ENCODE measurements around the gene TMEM174.
A peak's percentile ranks its signal among the peaks of the same experiment; 100 is the strongest.
"Not testable (repeated sequence)": the region's sequence is repeated elsewhere in the genome, so short reads cannot be mapped to it uniquely, and the experiment has no call there.

The TMEM174 gene

DNA sequence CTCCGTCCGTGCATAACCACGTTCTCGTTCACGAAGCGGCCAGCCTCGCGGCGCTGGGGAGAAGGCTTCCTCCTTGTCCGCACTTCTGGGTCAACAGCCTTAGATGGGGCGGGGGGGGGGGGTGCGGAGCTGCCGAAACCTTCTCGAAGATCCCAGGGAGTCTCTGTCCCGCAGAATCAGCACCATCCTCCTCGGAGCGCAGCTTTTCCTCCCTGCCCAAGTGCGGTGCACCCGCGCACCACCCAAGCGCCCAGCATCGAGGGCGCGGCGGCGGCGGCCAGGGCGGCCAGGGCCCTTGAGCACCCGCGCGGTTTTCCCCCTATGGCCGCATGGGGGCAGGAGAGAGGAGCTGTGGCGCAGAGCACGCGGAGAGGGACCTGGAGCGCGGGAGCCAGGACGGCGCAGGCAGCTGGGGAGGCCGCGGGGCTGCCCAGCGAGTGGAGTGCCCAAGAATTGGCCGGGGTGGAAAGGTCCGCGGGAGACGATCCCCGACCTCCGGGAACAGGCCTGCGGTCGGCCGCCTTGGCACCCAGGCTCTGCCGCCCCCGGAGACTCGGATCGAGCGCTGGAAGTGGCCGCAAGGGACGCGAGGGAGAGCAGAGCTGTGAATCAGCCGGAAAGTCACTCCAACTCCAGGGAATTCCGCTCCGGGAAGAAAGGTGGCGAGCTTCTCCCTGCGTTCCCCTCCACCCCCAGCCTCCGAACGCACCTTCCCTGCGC lies 43.1 kb downstream of the TMEM174 start:
- peak overlapping the region; percentile 47 for H3K4me3 ChIP-seq (ENCODE audit: low read depth, low read length)
- no peak for DNase-seq (ENCODE audit: low read depth)

DNA sequence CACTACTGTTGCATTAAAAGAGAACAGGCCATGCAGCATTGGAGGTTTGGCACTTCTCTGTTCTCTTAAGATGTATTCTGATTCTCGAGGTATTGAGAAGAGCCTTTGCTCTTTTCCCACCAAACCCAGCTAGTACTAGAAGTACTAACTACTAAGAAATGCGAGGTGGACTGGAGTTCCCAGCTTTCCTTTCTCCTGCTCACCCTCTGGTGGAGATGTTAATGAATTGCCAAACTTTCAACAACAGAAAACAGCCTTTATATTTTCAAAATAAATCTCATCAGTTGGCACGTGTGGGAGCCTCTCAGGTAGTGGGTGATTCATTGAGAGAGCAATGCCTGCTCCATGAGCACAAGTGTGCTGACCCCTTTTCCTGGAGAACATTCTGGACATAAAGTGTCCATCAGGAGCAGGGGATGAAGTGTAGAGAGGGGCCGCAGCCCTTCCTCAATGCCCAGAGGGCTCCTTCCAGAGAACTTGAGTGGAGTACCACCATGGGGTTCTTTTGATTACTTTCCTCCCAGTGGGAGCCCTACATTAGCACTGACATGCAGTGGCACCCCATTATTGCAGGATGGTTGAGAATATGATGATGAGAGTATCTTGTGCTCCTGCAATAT lies 45.7 kb downstream of the TMEM174 start:
- no peak overlapping the region for H3K4me3 ChIP-seq (ENCODE audit: low read depth, low read length)
- no peak for DNase-seq (ENCODE audit: low read depth)

DNA sequence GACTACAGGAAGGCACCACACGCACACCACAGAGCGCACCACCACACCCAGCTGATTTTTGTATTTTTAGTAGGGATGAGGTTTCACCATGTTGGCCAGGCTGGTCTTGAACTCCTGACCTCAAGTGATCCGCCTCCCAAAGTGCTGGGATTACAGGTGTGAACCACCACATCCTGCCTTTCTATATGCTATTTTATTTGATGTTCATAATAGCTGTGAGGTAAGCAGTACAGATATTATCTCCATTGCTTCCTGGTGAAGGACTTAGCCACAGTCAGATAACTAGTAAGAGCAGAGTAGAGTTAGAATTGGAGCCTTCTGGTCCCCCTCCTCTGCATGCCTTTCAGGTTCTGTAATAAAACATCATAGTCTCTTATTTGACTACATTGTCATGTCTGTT lies 46.3 kb downstream of the TMEM174 start:
- not testable (repeated sequence) for H3K4me3 ChIP-seq (ENCODE audit: low read depth, low read length); DNase-seq (ENCODE audit: low read depth)

DNA sequence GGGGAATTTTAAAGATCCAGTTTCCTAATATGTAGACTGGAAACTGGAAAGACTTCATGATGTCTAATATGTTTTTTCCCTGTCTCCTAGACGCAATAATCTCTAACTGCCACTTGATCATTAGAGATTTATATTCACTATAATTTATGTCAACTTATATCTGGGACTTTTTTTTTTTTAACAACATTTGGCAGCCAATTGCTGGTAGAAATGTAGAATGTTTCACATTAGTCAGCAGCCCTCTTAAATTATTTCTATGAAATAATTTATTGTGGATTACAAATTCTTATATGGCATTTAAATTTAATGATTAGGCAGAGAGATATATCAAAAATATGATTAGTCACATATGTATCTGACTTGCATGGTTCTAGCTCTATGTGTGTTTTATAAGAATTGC lies 48.2 kb downstream of the TMEM174 start:
- no peak for DNase-seq (ENCODE audit: low read depth)
- no peak overlapping the region for H3K4me3 ChIP-seq (ENCODE audit: low read depth, low read length)

DNA sequence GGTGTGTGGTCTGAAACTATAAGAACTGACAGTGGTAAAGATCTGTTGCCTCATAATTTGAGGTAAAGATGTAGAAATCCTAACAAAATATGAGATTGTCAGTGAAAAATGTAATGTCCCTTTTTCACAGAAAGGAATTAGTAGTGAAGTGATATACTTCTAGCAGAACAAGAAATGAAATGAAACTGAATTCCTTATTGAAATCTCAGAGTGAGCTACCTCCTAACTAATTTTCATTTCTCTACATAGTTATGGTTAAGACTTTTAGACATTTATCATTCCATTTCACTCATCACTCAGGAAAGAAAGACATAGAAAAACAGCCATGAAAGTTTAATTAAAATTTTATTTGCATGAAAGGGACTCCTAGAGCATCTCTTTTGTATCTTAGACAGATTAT lies 48.7 kb downstream of the TMEM174 start:
- no peak for DNase-seq (ENCODE audit: low read depth)
- H3K4me3 ChIP-seq (ENCODE audit: low read depth, low read length) = no peak overlapping the region

DNA sequence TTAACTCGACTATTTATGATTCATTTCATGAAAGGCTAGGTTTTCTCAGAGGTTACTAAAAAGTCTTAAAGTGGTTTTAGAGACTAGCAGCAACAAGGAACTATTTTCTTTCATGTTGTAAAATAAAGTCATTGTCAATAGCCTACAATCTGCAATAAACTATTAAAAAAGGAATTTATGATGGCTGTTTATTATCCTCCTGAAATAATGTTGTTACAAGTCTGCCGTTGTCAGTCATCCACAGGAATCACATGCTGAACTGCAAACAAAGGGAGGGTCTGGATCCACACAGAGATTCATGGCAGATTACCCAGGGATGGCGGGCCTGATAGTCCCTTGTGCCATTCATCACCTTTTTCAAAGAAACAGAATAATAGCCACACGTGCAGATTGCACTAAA lies 49.2 kb downstream of the TMEM174 start:
- no peak overlapping the region for H3K4me3 ChIP-seq (ENCODE audit: low read depth, low read length)

More for the DNA sequence above, 49.2 kb downstream of the TMEM174 start:
- DNase-seq (ENCODE audit: low read depth) = no peak

Data from skeletal muscle cell (primary cell).